HG03469 (cell line): Measurements from ENCODE around the gene TXNRD2.
"Not testable (repeated sequence)": the region's sequence is repeated elsewhere in the genome, so short reads cannot be mapped to it uniquely, and the experiment has no call there.

ENCODE experiments used
- ATAC-seq: cut with Tn5 transposase; IDR thresholded peaks from one replicate; pipeline ENCODE4 v1.9.1; 2021; ENCODE audit warnings: mild to moderate bottlenecking, moderate library complexity, moderate number of reproducible peaks; ENCODE audit not compliant: unreplicated experiment

TXNRD2 gene

DNA sequence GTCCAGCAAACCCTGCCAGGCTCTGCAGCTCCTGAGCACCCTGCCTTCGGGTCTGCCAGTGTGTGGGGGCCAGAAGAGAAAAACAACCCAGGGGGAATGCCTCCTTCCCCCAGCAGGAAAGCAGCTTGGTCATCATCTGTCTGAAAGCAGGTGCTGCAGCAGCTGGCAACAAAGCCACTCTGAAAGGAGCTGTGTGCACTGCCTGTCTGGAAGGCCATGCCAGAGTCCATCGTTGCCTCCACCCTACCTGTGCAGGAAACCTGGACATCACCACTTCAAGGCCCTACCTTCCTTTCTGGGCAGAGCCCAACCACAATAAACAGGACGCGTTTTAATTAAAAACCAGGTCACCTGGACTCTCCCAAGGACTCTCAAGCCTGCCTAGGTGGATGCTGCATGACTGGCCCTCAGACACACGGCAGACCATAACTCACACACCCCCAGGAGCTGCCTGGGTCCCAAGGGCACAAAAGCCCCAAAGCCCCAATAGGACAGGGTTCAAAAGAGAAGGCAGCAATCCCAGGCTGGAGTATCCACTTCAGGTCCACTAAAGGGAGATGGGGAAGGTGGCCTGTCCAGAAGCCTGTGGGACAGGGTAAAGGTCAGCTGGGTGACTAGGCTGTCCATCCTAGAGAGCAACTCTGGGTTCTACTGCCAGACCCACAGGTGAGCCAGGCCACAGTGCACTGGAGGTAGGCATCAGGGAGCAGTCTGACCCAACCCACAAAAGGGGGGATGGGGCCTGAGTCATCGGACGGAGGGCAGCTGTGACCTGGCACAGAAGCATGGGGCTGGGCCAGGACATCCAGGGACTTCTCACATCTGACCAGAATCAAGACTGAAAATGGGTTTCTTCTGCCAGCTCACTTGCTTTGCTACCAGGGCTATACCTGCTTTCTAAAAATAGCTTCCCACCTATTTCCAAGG, 93.1 kb downstream of the TXNRD2 start:
- no peak for ATAC-seq

- ATAC-seq = no peak
Observed at GRCh38 chr22:19847345-19847632, 94.3 kb downstream of the TXNRD2 start.

- ATAC-seq = no peak
Observed at GRCh38 chr22:19846620-19847344, 94.8 kb downstream of the TXNRD2 start.

DNA sequence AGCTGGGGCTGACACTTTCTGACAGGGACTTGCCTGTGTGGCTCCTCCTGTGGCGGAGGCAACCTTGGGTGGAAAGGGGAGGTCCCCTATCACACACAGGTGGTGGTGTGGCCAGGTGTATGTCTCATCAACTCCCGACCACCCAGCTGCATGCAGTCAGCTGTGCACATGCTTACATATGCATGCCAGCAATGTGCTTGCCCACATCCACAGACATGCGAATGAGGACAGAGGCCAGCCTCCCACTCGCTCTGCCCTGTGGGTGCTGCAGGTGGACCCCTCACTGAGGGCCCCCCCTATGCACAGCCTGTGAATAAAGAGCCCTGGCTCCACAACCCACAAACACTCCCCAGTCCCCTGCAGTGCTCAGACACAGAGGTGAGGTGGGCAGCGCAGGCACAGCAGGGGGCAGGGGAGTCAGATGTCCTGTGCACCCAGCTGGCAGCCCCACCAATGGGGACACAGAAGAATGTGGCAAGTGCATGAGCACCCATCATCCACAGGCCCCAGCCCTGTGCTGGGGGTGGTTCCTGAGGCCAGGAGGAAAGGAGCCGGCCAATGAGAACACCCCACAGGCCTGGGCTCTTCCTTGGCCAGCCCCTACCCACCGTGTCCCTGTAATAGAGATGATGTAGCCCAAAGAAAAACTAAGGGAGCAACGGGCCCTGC, 96.4 kb downstream of the TXNRD2 start:
- no peak for ATAC-seq

GRCh38 chr22:19844377-19845053, 97.1 kb downstream of the TXNRD2 start:
- no peak for ATAC-seq

- no peak for ATAC-seq
Observed at GRCh38 chr22:19843857-19844376, 97.7 kb downstream of the TXNRD2 start.

- ATAC-seq = no peak
Observed at GRCh38 chr22:19843107-19843856, 98.3 kb downstream of the TXNRD2 start.

- no peak for ATAC-seq
Observed at GRCh38 chr22:19842393-19843106, 99.1 kb downstream of the TXNRD2 start.

- ATAC-seq = no peak
Observed at GRCh38 chr22:19841641-19842392, 99.8 kb downstream of the TXNRD2 start.

GRCh38 chr22:19840955-19841640, 100.5 kb downstream of the TXNRD2 start:
- no peak for ATAC-seq

- ATAC-seq = no peak
Observed at GRCh38 chr22:19840059-19840458, 101.6 kb downstream of the TXNRD2 start.

DNA sequence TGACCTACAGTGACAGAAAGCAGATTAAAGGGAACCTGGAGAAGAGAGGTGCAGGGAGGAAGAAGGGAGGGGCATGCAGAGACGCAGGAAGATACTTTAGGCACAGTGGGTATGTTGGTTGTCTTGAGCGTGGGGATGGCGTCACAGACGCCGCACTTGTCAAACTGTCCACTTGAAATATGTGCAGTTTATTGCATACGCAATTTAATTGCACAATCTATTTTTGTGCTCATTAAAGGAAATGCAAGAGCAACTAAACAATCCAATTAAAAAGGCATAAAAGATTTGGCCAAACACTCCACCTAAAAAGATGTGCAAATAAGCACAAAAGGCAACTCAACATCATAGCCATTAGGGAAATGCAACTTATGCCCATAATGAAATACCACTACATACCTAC, 103.7 kb downstream of the TXNRD2 start:
- ATAC-seq = no peak

DNA sequence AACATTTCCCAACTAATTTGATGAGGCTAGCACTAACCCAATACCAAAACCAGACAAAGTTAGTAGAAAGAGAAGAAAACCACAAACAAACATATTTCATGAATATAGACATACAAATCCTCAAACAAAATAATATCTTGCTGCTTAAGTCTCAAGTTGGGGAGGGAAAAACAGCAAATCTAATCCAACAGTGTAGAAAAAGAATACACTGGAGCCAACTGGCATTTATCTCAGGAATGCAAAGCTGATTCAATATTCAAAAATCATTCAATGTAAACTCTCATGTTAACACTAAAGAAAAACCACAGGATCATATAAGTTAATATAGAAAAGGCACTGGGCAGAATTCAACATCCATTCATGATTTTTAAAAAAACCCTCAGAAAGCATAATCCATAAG, 105.1 kb downstream of the TXNRD2 start:
- no peak for ATAC-seq

DNA sequence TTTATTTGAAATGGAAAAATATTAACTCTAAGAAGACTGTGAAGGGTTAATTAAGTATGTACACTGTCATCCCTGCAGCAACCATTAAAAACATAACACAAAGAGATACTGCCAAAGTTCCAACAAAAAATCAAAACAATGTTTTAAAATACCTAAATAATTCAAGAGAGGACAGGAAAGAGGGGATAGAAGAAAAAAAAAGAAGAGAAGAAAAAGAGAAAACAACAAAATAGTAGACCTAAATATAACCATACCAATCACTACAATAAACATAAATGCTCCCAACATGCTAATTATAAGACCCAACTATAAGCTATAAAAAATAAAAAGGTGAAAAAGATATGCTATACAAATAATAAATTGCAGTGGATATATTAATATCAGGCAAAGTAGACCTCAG, 107.0 kb downstream of the TXNRD2 start:
- ATAC-seq = no peak

GRCh38 chr22:19833327-19833726, 108.3 kb downstream of the TXNRD2 start:
- not testable (repeated sequence) for ATAC-seq

DNA sequence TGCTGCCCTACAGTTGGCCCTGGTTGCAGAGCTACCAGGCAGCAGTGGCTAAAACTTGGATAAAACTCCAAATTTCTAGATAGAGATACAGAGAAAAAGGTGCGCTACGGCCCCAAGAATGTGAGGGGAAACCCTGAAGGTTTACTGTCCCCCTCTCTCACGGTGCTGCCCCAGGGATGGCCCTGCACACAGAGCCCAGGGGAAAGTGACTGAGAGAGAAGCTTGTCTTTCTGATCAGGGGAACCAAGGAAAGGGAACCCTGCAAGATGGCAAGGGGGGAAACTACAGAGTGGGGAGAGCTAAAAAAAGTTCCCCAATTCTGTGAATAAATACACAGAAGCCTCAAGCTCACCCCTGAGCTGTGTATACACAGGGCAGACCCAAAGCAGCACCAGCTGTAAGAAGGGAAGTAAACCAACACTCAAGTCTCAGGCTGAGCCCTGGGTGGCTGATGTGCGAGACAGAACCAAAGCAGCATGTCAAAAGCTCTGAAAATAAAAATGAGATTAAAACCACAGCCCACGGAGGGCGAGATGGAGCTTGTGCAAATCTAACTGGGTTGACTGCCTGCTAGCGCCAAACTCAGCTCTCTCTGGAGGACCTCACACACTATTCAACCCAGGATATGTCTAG, 109.0 kb downstream of the TXNRD2 start:
- ATAC-seq = no peak

DNA sequence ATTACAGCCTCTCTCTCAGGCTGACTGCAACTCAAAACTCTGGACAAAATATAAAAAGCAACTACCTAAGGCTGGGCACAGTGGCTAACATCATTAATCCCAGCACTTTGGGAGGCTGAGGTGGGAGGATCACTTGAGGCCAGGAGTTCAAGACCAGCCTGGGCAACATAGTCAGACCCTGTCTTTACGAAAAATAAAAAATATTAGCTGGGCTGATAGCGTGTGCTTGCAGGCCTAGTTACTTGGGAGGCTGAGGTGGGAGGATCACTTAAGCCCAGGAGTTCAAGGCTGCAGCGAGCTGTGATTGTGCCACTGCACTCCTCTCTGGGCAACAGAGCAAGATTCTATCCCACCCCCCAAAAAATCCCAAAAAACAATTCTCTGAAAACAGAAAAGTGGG, 109.6 kb downstream of the TXNRD2 start:
- ATAC-seq = not testable (repeated sequence)

DNA sequence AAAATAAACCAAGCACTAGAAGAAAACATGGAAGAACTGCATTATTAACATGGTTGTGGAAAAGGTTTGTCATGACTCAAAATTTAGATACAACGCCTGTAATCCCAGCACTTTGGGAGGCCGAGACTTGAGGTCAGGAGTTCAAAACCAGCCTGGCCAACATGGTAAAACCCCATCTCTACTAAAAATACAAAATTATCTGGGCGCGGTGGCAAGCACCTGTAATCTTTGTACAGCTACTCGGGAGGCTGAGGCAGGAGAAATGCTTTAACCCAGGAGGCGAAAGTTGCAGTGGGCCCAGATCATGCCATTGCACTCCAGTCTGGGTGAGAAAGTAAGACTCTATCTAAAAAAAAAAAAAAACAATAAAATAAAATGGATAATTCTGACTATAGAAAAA, 110.6 kb downstream of the TXNRD2 start:
- no peak for ATAC-seq
